ENCODE measurements around the gene POLR1G. TPM values are rescaled to one million over a fixed set of nuclear protein-coding genes. Genes with fewer than 3 reads are reported as not detected.

Gene POLR1G
- total RNA-seq, 2 donors from 2014 or later: 13.2 to 16.0 TPM

DNA sequence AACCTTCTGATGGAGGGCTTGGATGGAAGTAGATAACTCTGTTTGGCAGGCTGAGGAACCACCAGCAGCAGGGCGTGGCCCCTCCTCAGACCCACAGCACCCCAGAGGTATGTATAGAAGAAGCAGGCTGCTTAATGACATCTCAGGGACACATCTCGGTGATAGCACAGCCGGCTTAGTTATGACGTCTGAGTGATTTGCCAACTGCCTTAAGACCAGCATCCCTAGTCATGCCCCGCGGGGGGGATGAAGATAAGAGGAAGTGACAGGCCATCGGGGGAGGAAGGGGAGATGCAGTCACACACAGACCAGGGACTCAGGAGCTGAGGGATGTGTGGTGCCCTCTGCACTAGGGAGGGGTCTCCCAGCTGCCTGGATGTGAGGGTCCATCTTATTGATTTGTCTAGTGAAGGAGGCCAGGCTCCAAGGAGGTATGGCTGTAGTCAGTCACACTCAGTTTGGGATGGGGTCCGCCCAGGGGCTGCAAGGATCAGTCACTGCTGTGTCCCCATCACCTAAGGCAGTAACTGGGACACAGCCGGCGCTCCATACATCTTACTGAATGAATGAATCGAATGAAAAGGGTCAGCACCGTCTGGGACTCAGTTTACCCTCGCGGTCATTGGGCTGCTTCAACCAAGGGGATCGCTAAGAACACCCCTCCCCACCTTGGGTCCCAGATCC lies 36.5 kb downstream of the POLR1G start:
- H3K9me3 ChIP-seq (ENCODE audit: control insufficient read depth, low read length): no peaks in the 10 kb centered on the region
- H3K27me3 ChIP-seq (ENCODE audit: control insufficient read depth, insufficient read depth, low read length, poor library complexity, severe bottlenecking): no peaks in the 10 kb centered on the region
- peak overlapping the region; percentile 88 for H3K4me3 ChIP-seq (ENCODE audit: low read length)
- no peaks in the 10 kb centered on the region for H3K36me3 ChIP-seq (ENCODE audit: control insufficient read depth, insufficient read depth, low read length)
- Mint-ChIP-seq H3K4me3 (peak overlapping the region; percentile 70), H3K27ac (peak overlapping the region; percentile 85), H3K4me1 (peaks cover 13% of the 10 kb centered on the region), H3K36me3 (ENCODE audit: low read depth) (no peaks in the 10 kb centered on the region), H3K9me3 (no peaks in the 10 kb centered on the region), H3K27me3 (ENCODE audit: insufficient read depth) (peaks cover 5% of the 10 kb centered on the region)
- DNase-seq: peak; percentile 87
- H3K9ac ChIP-seq (ENCODE audit: extremely low read depth, low read length, poor library complexity, severe bottlenecking): peak overlapping the region; percentile 99
- peak overlapping the region; percentile 92 for H3K27ac ChIP-seq (ENCODE audit: low read depth, low read length)
- H3K4me1 ChIP-seq (ENCODE audit: control insufficient read depth, insufficient read depth, low read length): peaks cover 2% of the 10 kb centered on the region
- TF ChIP-seq, protein P1, sequence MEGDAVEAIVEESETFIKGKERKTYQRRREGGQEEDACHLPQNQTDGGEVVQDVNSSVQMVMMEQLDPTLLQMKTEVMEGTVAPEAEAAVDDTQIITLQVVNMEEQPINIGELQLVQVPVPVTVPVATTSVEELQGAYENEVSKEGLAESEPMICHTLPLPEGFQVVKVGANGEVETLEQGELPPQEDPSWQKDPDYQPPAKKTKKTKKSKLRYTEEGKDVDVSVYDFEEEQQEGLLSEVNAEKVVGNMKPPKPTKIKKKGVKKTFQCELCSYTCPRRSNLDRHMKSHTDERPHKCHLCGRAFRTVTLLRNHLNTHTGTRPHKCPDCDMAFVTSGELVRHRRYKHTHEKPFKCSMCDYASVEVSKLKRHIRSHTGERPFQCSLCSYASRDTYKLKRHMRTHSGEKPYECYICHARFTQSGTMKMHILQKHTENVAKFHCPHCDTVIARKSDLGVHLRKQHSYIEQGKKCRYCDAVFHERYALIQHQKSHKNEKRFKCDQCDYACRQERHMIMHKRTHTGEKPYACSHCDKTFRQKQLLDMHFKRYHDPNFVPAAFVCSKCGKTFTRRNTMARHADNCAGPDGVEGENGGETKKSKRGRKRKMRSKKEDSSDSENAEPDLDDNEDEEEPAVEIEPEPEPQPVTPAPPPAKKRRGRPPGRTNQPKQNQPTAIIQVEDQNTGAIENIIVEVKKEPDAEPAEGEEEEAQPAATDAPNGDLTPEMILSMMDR (conservative IDR thresholded peaks at IDR 0.05): no peak
- 26 to 27% methylated on average over 9 to 15 of the region's 15 CpGs for WGBS, 2 experiments (ENCODE audit: insufficient coverage in 1 of 2, insufficient read length in 1 of 2)

DNA sequence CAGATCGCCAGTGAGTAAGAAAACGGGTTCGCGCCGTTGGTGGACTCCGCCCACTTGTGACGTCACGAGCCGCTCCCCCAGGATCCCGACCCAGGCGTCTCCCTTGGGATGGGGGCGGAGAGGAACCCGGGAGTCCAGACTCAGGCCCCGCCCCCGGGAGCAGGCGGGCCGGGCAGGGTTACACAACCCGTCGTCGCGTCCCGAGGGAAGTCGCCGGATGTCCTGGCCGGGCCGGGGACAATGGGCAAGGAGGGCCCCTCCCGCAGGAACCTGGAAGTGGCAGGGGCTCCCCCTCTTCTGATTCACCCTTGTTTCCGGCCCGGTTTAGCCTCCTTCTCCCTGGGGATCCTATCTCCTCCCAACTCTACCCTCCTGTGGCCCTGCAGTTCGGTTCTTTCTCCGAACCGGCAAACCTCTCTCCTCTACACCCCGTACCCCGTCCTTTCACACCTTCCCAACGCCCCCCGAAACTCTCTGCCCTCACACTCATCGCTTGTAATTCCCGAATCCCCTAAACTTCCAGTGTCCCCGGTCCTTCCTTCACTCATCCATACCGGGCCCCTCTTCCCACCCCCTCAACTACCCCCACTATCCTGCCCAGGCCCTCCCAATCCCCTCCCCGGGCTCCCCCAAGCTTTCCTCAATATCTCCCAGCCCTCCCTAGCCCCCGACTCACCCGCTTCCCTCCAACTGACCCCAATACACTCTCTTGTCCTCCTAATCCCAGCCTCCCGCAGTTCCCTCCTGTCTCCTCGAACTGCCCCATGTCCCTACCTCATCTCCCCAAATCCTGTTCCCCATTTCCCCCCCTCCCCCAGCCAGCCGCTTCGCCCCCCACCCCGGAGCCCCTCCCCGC lies 37.2 kb downstream of the POLR1G start:
- peaks cover 5% of the 10 kb centered on the region for H3K27me3 Mint-ChIP-seq (ENCODE audit: insufficient read depth)
- H3K9me3 Mint-ChIP-seq: no peaks in the 10 kb centered on the region
- H3K4me3 Mint-ChIP-seq: peak overlapping the region; percentile 70
- H3K9ac ChIP-seq (ENCODE audit: extremely low read depth, low read length, poor library complexity, severe bottlenecking): peak overlapping the region; percentile 99
- 0 to 1% methylated on average over 16 to 45 of the region's 49 CpGs for WGBS, 2 experiments (ENCODE audit: insufficient coverage in 1 of 2, insufficient read length in 1 of 2)
- H3K4me1 ChIP-seq (ENCODE audit: control insufficient read depth, insufficient read depth, low read length): peaks cover 2% of the 10 kb centered on the region
- H3K36me3 Mint-ChIP-seq (ENCODE audit: low read depth): no peaks in the 10 kb centered on the region
- H3K27me3 ChIP-seq (ENCODE audit: control insufficient read depth, insufficient read depth, low read length, poor library complexity, severe bottlenecking): no peaks in the 10 kb centered on the region
- H3K9me3 ChIP-seq (ENCODE audit: control insufficient read depth, low read length): no peaks in the 10 kb centered on the region
- peak overlapping the region; percentile 88 for H3K4me3 ChIP-seq (ENCODE audit: low read length)
- peak overlapping the region; percentile 97 for H3K27ac Mint-ChIP-seq
- TF ChIP-seq, protein P1 (conservative IDR thresholded peaks at IDR 0.05): no peak
- H3K27ac ChIP-seq (ENCODE audit: low read depth, low read length): peak overlapping the region; percentile 92
- DNase-seq: peak; percentile 98
- H3K36me3 ChIP-seq (ENCODE audit: control insufficient read depth, insufficient read depth, low read length): no peaks in the 10 kb centered on the region
- peaks cover 13% of the 10 kb centered on the region for H3K4me1 Mint-ChIP-seq

DNA sequence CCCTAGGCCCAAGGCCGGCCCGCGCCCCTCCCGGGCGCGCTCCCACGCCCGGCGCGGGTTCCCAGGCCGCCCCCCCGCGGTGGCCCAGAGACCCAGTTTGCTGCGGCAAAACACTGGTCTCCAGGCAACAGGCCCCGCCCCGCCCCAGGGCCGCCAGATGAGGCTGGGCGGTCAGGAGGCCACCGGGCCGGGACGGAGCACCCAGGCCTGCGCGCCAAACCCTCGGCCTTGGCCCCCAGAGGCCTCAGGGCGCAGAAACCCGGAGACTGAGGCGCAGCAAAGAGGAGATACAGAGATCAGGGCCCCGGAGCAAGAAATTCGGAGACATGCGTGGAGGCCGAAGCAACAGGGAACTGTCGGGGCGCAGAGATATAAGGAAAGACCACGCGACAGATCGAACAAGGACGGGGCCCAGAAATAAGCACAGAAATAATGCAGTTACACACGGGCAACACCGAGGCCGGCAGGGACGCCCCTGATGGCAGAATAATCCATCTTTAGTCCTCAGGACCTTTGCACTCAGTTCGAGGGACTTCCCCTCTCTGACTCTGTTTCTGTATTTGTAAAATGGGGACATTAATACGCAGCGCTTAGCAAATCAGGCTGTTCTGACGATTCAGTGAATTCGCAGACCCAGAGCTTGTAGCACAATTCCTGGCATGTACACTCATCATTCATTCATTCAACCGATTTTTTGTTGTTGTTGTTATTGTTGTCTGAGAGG lies 38.0 kb downstream of the POLR1G start:
- Histone ChIP-seq H3K9ac (ENCODE audit: extremely low read depth, low read length, poor library complexity, severe bottlenecking) (peak overlapping the region; percentile 65), H3K27me3 (ENCODE audit: control insufficient read depth, insufficient read depth, low read length, poor library complexity, severe bottlenecking) (no peaks in the 10 kb centered on the region), H3K27ac (ENCODE audit: low read depth, low read length) (peak overlapping the region; percentile 89), H3K36me3 (ENCODE audit: control insufficient read depth, insufficient read depth, low read length) (no peaks in the 10 kb centered on the region), H3K4me1 (ENCODE audit: control insufficient read depth, insufficient read depth, low read length) (peaks cover 2% of the 10 kb centered on the region), H3K4me3 (ENCODE audit: low read length) (peak overlapping the region; percentile 70), H3K9me3 (ENCODE audit: control insufficient read depth, low read length) (no peaks in the 10 kb centered on the region)
- WGBS, 2 experiments (ENCODE audit: insufficient coverage in 1 of 2, insufficient read length in 1 of 2): 23 to 28% methylated on average over 20 to 47 of the region's 47 CpGs
- peaks cover 6% of the 10 kb centered on the region for H3K27me3 Mint-ChIP-seq (ENCODE audit: insufficient read depth)
- peaks cover 13% of the 10 kb centered on the region for H3K4me1 Mint-ChIP-seq
- no peaks in the 10 kb centered on the region for H3K9me3 Mint-ChIP-seq
- DNase-seq: peak; percentile 97
- peak overlapping the region; percentile 70 for H3K4me3 Mint-ChIP-seq
- H3K36me3 Mint-ChIP-seq (ENCODE audit: low read depth): no peaks in the 10 kb centered on the region
- H3K27ac Mint-ChIP-seq: peak overlapping the region; percentile 97
- TF ChIP-seq, protein P1 (conservative IDR thresholded peaks at IDR 0.05): no peak

Measured in endodermal cell (in vitro differentiated cells).